RCC 7860 (cell line): ENCODE data around the gene NCKAP5.
A peak's percentile ranks its signal among the peaks of the same experiment; 100 is the strongest.
"Not testable (repeated sequence)": the region's sequence is repeated elsewhere in the genome, so short reads cannot be mapped to it uniquely, and the experiment has no call there.

Source experiments
- DNase-seq: peaks from one replicate; pipeline ENCODE4 v3.0.0-alpha.2; 2015; ENCODE audit warnings: low spot score
- FAIRE-seq: peaks from 2 replicates; lab custom pipeline; 2012; peaks lifted over from hg19 to GRCh38; lab: Jason Lieb, UNC

Gene NCKAP5

DNA sequence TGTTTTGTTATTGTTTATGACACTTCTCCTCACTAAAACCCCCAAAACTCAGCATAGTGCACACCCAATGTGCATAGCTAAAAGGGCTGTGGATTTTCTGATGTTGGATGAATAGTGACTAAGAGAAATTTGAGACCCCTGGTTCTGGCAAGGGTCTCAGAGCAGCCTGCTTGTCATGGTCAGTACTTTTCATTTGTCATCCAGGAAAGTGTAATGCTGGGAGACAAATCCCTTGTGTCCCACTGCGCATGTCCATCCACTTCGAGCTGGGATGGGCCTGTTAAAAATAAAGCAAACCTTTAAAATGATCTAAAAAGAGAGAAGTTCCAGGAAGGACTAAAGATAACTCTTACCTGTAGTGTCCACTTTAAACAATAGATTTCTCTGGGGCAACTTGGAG is 851.3 kb downstream of the NCKAP5 start:
- FAIRE-seq = no peak
- DNase-seq = no peak

DNA sequence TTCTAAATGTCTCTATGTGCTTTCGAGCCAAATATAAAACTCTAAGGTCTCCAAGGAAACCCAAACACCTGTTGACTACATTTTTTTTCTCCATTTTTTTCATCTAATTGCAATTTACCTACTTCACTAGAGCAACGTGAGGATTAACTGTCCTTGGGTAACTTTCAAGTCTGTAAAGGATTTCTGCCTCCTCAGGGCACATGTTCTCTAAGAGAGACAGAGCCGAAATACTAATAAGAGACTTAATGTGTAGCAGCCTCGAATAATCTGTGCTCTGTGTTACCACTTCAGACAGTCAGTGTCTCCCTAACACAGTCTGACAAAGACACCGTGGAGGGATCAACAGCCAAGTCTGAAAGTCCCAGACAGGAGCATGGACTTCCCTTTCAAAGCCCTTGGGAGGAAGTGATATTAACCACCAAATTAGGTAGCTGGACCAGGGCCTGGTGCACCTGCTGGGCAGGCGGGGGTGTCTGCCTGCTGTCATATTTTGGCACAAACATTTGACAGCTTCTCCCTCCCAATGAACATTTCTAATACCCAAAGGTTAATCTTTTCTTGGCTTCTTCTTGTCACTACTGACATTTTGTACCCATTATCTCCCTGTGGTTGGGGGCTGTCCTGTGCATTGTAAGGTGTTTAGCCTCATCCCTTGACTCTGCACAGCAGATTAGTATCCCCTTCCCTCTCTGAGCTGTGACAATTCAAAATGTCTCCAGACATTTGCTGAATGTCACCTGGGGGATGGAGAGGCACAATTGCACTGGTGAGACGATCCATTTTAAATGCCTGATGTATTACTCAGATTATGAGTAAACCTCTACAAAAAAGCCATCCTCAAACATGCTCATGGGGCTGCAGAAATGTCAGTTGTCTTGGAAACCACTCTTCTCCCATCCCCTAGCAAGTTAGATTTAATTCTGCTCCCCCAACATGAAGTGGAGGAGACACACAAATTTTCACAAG is 852.6 kb downstream of the NCKAP5 start:
- DNase-seq (no peak), FAIRE-seq (no peak)

GRCh38 chr2:132703396-132703795 is 864.9 kb downstream of the NCKAP5 start:
- FAIRE-seq = no peak
- DNase-seq = no peak

DNA sequence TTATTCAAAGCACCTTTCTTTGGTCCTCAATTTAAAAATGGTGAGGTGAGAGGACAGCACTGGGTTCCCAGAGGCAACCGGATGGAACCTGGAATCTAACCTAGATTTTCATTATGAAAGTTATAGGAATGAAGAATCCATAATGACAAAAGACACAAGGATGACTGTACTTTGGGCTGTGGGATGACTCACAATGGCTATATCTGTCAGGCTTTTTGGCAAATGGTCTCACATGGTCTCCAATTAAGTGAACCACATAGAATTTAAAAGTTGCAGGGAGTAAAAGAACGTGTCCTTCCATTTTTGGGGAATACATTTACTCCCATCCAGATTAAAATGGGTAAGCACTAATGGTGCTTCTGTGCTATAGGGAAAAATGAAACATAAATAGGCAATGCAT is 866.5 kb downstream of the NCKAP5 start:
- no peak for FAIRE-seq

GRCh38 chr2:132699802-132700201 is 868.5 kb downstream of the NCKAP5 start:
- DNase-seq, FAIRE-seq: not testable (repeated sequence)

More for the DNA sequence above, 866.5 kb downstream of the NCKAP5 start:
- peak; percentile 24 for DNase-seq

DNA sequence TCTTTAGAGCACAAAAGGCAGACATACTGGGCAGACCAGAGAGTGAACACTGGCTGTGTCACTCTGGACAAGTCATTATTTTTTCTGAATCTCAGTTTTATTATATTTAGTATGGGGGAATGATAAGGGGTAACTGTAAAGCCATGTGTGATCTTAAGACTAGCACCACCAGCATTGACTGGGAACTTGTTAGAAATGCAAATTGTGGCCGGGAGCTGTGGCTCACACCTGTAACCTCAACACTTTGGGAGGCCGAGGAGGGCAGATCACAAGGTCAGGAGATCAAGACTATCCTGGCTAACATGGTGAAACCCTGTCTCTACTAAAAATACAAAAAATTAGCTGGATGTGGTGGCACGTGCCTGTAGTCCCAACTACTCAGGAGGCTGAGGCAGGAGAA is 869.9 kb downstream of the NCKAP5 start:
- not testable (repeated sequence) for FAIRE-seq, DNase-seq

DNA sequence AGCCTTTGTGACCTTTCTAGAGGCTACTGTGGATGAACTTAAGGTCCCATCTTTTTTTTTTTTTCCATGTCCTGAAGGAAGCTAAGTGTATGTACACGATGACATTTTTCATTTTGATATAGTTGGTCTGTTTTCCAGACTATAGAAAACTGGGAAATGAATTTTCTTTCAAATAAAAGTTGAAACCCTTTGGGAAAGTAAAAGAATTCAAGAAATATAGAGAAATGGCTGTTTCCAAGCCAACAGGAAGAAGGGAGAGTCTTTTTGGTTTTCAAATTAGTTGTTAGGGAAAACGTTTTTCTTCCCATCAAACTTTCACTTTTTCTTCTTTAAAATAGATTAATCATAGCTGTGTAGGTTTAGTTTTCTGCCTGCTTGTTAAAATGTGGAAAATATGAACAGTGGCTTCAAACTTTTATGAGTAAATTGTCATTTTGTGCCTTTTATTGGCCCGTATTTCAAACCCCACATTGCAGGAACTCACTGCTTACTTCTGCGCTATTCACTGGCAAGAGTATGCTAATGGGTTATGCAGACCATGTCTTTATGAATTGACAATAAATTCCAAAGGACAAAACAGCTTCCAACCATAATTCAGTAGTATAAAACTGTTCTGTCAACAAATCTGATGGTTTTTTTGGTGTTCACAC is 870.6 kb downstream of the NCKAP5 start:
- FAIRE-seq (no peak), DNase-seq (no peak)

- FAIRE-seq (no peak), DNase-seq (no peak)
Measured at GRCh38 chr2:132692816-132693215, 875.4 kb downstream of the NCKAP5 start.

- no peak for DNase-seq
- FAIRE-seq = no peak
Measured at GRCh38 chr2:132691556-132691955, 876.7 kb downstream of the NCKAP5 start.

DNA sequence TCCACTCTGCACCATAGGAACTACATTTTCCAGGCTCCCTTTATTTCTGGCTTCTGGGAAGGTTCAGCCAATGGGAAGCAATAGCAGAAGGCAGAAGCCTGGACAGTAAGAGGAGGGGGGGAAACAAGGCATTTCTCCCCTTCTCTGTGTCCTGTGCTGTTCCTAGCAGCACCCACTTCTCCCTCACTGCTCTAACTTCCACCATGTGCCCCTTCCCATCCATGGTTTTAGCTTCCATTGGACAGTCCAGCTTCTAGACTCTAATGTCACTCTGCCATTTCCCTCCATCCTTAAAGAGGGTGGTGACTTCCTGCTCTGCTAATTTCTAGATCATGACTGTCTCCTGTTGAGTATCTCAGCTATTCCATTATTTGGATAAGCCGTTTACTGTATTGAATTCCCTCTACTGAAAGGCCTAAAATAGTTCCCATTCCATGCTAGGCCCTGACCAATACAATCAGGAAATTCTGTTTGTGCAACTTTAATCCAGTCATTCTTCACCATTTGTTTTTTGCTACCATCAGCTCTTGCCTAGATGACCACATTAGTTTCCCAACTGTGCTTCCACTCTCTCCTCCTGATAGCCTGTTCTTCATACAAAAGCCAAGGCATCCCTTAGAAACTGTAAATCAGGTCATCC is 877.5 kb downstream of the NCKAP5 start:
- DNase-seq = no peak
- no peak for FAIRE-seq

- FAIRE-seq = no peak
- no peak for DNase-seq
Measured at GRCh38 chr2:132681766-132682165, 886.5 kb downstream of the NCKAP5 start.

- DNase-seq (no peak), FAIRE-seq (no peak)
Measured at GRCh38 chr2:132680544-132680943, 887.7 kb downstream of the NCKAP5 start.

DNA sequence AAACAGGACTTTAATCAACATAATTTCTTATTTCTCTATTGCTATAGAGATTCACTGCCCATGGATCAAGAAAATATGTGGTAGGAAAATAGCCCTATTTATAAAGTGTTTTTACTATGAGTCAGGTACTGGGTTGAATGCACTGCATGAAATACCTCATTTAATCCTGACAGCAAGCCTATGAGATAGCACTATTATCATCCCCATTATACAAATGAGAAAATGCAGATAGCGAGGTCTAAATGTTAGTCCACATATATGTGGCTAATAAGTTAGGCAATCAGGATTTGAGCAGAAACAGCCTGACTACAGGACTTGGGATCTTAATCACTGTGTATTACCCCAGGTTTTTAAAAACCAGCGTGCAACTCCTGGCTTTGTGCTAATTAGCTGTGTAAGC is 889.8 kb downstream of the NCKAP5 start:
- peak; percentile 29 for DNase-seq
- no peak for FAIRE-seq

DNA sequence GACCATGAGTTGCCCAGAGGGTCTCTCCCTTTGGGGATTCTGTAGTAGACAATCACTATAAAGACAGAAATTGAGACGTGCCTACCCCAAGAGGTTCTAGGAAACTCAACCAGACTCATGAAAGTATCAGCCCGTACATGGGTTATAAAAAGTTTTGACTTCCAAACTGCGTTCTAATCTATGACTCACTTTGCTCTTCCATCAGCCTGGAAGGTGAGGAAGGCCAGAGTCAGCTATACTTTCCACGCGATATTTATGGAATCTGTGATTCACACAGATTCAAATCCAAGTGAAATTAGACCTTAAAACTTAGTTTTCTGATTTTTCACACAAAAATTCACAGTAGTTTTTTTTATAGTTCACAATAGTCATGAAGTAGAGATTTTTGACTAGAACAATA is 890.6 kb downstream of the NCKAP5 start:
- FAIRE-seq (no peak), DNase-seq (peak; percentile 15)

DNA sequence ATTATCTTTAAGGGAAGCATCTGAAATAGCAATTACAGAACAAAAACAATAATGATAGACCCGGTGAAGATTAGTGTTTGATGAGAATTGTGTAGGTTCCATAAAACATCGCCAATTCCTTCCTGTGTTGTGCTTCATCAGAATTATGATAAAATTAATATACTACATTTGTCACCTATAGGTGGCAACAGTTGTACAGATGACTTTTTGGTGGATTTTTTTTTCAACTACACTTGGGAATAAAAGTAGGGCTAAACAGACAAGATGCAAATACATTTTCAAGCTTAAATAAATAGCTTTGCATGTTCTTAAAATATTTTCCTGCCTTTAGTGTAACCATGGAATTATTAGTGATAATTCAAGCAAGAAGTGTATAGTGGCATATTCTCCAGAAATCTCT is 891.3 kb downstream of the NCKAP5 start:
- FAIRE-seq (peak; percentile 21), DNase-seq (no peak)

GRCh38 chr2:132671151-132671835 is 897.0 kb downstream of the NCKAP5 start:
- DNase-seq (peak; percentile 97), FAIRE-seq (peak; percentile 93)

DNA sequence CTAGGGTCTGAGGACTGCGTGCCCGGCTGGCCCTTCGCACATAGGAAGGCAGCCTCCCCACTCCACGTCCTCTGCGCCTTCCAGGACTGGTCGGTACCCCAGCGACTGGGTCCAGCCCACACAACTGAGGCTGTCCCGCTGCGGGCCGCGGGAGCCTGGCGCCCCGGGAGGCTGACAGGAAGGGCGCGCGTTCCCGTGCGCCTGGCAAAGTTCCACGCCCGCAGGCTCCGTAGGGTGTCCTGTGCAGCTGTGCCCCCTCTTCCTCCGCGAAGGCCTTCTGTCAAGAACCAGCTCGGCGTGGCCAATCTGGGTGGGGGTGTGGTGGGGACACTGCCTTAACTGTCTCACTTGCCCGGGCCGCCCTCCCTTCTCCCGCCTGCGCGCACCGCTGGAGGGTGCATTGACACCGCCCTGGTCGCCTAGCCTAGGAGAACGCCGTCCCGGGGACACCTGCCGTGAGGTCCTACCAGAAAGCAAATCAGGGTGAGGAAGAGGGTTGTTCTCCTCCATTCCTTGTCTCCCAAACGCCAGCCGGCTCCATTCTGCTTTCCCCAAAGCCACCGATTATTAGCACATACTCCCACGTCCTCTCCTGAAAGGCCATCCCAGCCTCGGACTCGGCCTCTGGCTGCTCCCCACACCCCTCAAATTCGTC is 897.6 kb downstream of the NCKAP5 start:
- DNase-seq (peak; percentile 53), FAIRE-seq (no peak)

DNA sequence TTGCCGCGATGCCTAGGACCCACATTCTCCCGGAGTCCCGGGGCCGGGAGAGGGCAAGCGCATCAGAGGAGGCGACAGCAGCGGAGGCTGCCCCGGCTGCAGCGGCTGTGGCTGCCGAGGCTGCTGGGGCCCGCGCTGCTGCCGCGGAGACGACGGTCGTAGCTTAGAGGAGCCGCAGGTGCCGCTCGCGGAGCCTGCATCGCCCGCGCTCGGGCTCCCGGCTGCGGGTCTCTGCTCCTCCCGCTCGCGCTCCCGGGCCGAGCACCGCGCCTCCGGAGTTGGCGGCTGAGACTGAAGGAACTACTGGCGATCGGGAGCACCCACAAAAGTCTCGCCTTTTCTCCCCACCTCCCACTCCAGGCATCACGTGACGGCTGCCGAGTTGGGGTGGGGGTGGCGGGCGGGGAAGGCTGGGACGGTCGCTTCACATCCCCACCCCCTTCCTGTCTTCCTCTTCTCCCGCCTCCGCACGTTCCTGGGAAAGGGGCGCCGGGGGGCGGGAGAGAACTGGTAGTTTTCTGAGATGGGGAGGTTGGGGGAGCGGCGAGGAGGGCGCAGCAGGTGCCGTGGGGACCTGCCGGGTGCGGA is 898.3 kb downstream of the NCKAP5 start, which contains the start of gene LYPD1:
Gene LYPD1, minus strand, starts transcription at position 298 of the 588 bp plus-strand sequence. Its CDS starts 273 bp downstream, at position 25.
- peak; percentile 17 for DNase-seq
- FAIRE-seq = no peak

DNA sequence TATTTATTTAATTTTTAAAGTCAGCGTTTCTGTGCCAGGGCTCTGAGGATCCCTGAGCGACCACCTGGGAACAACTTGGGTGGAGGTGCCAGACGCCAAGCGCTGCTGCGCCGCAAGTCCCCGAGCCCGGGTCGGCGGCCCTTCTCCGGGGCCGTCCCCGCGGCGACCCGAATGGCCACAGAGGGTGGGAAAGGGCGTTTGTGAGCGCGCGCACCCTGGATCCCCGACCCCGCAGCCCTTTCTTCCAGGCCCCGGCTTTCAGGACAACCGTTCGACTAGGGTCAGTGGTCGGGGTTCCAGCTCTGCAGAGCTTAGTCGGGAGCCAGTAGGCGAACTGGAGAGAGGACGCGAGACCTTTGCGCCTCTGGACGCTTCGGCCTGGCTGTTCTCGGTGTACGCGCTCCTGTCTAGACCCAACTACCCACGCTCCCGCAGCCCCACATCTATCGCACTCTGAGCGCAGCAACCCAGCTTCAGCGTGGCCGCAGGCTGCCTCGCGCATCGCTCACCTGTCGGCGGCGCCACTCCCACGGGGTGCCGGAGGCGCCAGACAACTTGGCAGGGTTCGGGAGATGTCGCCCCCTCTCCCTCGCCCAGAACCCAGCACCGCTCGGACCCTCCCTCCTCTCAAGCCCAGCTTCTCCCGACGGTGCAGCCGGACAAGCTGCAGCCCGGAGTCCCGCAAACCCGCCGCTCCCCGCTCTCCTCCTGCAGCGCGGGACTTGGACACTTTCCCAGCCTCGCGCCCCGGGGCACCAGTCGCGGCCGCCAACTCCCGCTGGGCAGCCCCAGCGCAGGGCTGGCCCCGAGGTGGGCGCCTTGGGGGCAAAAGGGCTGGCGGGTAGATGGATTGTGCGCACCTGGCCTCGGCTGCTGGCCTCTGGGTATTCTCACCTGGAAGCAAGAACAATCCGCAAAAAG is 899.0 kb downstream of the NCKAP5 start:
- DNase-seq = no peak
- no peak for FAIRE-seq
